HEK293 (cell line): Measurements from ENCODE around the gene TCERG1L.

Experiments
- CTCF ChIA-PET: fragments of 350-600 bp; formaldehyde crosslinking; extraction: SDS; loops from one replicate; lab custom pipeline; 2021; ENCODE audit warnings: antibody characterized with exemption; lab: Yijun Ruan, JAX
- POLR2A ChIA-PET: fragments of 300-600 bp; formaldehyde crosslinking; extraction: SDS; loops from one replicate; lab custom pipeline; 2020; ENCODE audit warnings: antibody characterized with exemption, inconsistent platforms; lab: Yijun Ruan, JAX
- H3K27ac ChIP-seq: fragments of 200-500 bp; sonication (Bioruptor generic); 2 replicates; pipeline ENCODE4 v1.5.1; 2014; ENCODE audit warnings: low read depth, low read length, control low read depth, inconsistent platforms; ENCODE audit errors: extremely low read depth
- H3K36me3 ChIP-seq, 2 experiments: fragments of 200-500 bp in 1 of 2; sonication (Bioruptor generic) in 1 of 2; 1 replicate in 1 of 2; 2 replicates in 1 of 2; pipeline ENCODE4 v1.5.1; 2014 to 2017; ENCODE audit warnings: inconsistent platforms in 2 of 2, low read length in 2 of 2; ENCODE audit not compliant: control insufficient read depth in 2 of 2, insufficient read depth in 1 of 2
- H3K4me1 ChIP-seq: fragments of 200-500 bp; sonication (Bioruptor generic); 2 replicates; pipeline ENCODE4 v1.5.1; 2014; ENCODE audit warnings: mild to moderate bottlenecking, low read length, inconsistent platforms; ENCODE audit not compliant: control insufficient read depth, insufficient read depth
- H3K4me3 ChIP-seq: 2 replicates; pipeline ENCODE4 v1.5.1; 2011; ENCODE audit warnings: low read depth, mild to moderate bottlenecking, control low read depth, low read length, moderate library complexity
- H3K9me3 ChIP-seq: fragments of 200-500 bp; sonication (Bioruptor generic); 2 replicates; pipeline ENCODE4 v1.5.1; 2014; ENCODE audit warnings: low read depth, low read length, inconsistent platforms; ENCODE audit not compliant: control insufficient read depth, insufficient read depth
- GFI1B ChIP-seq: fragments of 450-650 bp; formaldehyde crosslinking; IDR thresholded peaks from 2 replicates; pipeline ENCODE4 v1.5.1; 2016; ENCODE audit warnings: missing biosample characterization, missing genetic modification characterization
- OSR2 ChIP-seq: fragments of 450-650 bp; formaldehyde crosslinking; IDR thresholded peaks from 2 replicates; pipeline ENCODE4 v1.5.1; 2016; ENCODE audit warnings: missing biosample characterization, missing genetic modification characterization
- RBAK ChIP-seq: fragments of 450-650 bp; formaldehyde crosslinking; IDR thresholded peaks from 2 replicates; pipeline ENCODE4 v1.5.1; 2016; ENCODE audit warnings: missing biosample characterization, missing genetic modification characterization
- SCRT2 ChIP-seq: fragments of 450-650 bp; formaldehyde crosslinking; IDR thresholded peaks from 2 replicates; pipeline ENCODE4 v1.5.1; 2016; ENCODE audit warnings: missing biosample characterization, missing genetic modification characterization
- SP2 ChIP-seq: fragments of 450-650 bp; formaldehyde crosslinking; IDR thresholded peaks from 2 replicates; pipeline ENCODE4 v1.5.1; 2016; ENCODE audit warnings: missing biosample characterization, missing genetic modification characterization
- SP7 ChIP-seq: fragments of 450-650 bp; formaldehyde crosslinking; IDR thresholded peaks from 2 replicates; pipeline ENCODE4 v1.5.1; 2016; ENCODE audit warnings: missing biosample characterization, missing genetic modification characterization
- ZBTB1 ChIP-seq: fragments of 450-650 bp; formaldehyde crosslinking; IDR thresholded peaks from 2 replicates; pipeline ENCODE4 v1.5.1; 2016; ENCODE audit warnings: missing biosample characterization, missing genetic modification characterization
- ZBTB17 ChIP-seq: fragments of 450-650 bp; formaldehyde crosslinking; IDR thresholded peaks from 2 replicates; pipeline ENCODE4 v1.5.1; 2016; ENCODE audit warnings: missing biosample characterization, missing genetic modification characterization
- ZBTB44 ChIP-seq: fragments of 450-650 bp; IDR thresholded peaks from 2 replicates; pipeline ENCODE4 v1.5.1; 2018; ENCODE audit warnings: missing biosample characterization, mild to moderate bottlenecking, missing genetic modification characterization
- ZBTB7A ChIP-seq: fragments of 450-650 bp; formaldehyde crosslinking; IDR thresholded peaks from 2 replicates; pipeline ENCODE4 v1.5.1; 2016; ENCODE audit warnings: low read depth, missing biosample characterization, missing genetic modification characterization
- ZFP69B ChIP-seq: fragments of 450-650 bp; formaldehyde crosslinking; IDR thresholded peaks from 2 replicates; pipeline ENCODE4 v1.5.1; 2016; ENCODE audit warnings: missing biosample characterization, missing genetic modification characterization
- ZNF146 ChIP-seq: fragments of 450-650 bp; formaldehyde crosslinking; IDR thresholded peaks from 2 replicates; pipeline ENCODE4 v1.5.1; 2016; ENCODE audit warnings: missing biosample characterization, missing genetic modification characterization
- ZNF221 ChIP-seq: fragments of 450-650 bp; formaldehyde crosslinking; IDR thresholded peaks from 2 replicates; pipeline ENCODE4 v1.5.1; 2017; ENCODE audit warnings: missing biosample characterization, missing genetic modification characterization, borderline replicate concordance
- ZNF423 ChIP-seq: fragments of 450-650 bp; formaldehyde crosslinking; IDR thresholded peaks from 2 replicates; pipeline ENCODE4 v1.5.1; 2016; ENCODE audit warnings: missing biosample characterization, missing genetic modification characterization
- ZNF518A ChIP-seq: fragments of 450-650 bp; formaldehyde crosslinking; conservative IDR thresholded peaks from 2 replicates; pipeline ENCODE4 v1.5.1; 2016; ENCODE audit warnings: low read depth, missing biosample characterization, missing genetic modification characterization
- ZNF530 ChIP-seq: fragments of 450-650 bp; formaldehyde crosslinking; IDR thresholded peaks from 2 replicates; pipeline ENCODE4 v1.5.1; 2016; ENCODE audit warnings: low read depth, missing biosample characterization, missing genetic modification characterization
- ZNF548 ChIP-seq: fragments of 450-650 bp; formaldehyde crosslinking; IDR thresholded peaks from 2 replicates; pipeline ENCODE4 v1.5.1; 2016; ENCODE audit warnings: missing biosample characterization, missing genetic modification characterization
- ZNF561 ChIP-seq: fragments of 450-650 bp; IDR thresholded peaks from 2 replicates; pipeline ENCODE4 v1.5.1; 2018; ENCODE audit warnings: missing biosample characterization, missing genetic modification characterization, borderline replicate concordance
- ZNF596 ChIP-seq: fragments of 450-650 bp; IDR thresholded peaks from 2 replicates; pipeline ENCODE4 v1.5.0; 2018; ENCODE audit warnings: missing biosample characterization, mild to moderate bottlenecking, missing genetic modification characterization, moderate library complexity
- ZNF830 ChIP-seq: fragments of 450-650 bp; IDR thresholded peaks from 2 replicates; pipeline ENCODE4 v1.5.0; 2018; ENCODE audit warnings: missing biosample characterization, missing genetic modification characterization, low read depth, mild to moderate bottlenecking, moderate library complexity
- ZNF843 ChIP-seq: fragments of 450-650 bp; formaldehyde crosslinking; IDR thresholded peaks from 2 replicates; pipeline ENCODE4 v1.5.1; 2016; ENCODE audit warnings: missing biosample characterization, missing genetic modification characterization

TCERG1L gene

GRCh38 chr10:131224106-131224505, 87.4 kb downstream of the TCERG1L start:
- POLR2A ChIA-PET: no interaction called here
- H3K9me3 ChIP-seq: no peaks in the 10 kb centered on the region; the same call in 1 of the 2 replicates

GRCh38 chr10:131223422-131223821, 88.1 kb downstream of the TCERG1L start:
- H3K27ac ChIP-seq: no peak overlapping the region
- H3K36me3 ChIP-seq: no peaks in the 10 kb centered on the region
- ChIA-PET POLR2A (no interaction called here), CTCF (no interaction called here)
- H3K4me3 ChIP-seq: no peak overlapping the region
- no peak for TF ChIP-seq GFI1B (tag by site-specific recombination)
- no peak for TF ChIP-seq ZFP69B
- TF ChIP-seq ZBTB7A (tag by site-specific recombination): no peak
- no peak for TF ChIP-seq ZNF146 (tag by site-specific recombination)
- TF ChIP-seq ZNF548 (tag by site-specific recombination): no peak
- TF ChIP-seq OSR2: no peak
- H3K4me1 ChIP-seq: no peaks in the 10 kb centered on the region
- H3K9me3 ChIP-seq: no peaks in the 10 kb centered on the region

More at GRCh38 chr10:131224106-131224505, 87.4 kb downstream of the TCERG1L start:
- CTCF ChIA-PET: no interaction called here
- TF ChIP-seq ZNF843 (tag by site-specific recombination): no peak
- no peak for TF ChIP-seq ZNF530
- TF ChIP-seq ZNF830 (tag by site-specific recombination): no peak
- TF ChIP-seq SP2 (tag by site-specific recombination): no peak
- Histone ChIP-seq H3K4me1 (no peaks in the 10 kb centered on the region), H3K27ac (no peak overlapping the region), H3K4me3 (no peak overlapping the region), H3K36me3 (no peaks in the 10 kb centered on the region)

GRCh38 chr10:131222986-131223385, 88.5 kb downstream of the TCERG1L start:
- Histone ChIP-seq H3K4me3 (no peak overlapping the region), H3K27ac (no peak overlapping the region), H3K36me3 (no peaks in the 10 kb centered on the region), H3K4me1 (no peaks in the 10 kb centered on the region), H3K9me3 (no peaks in the 10 kb centered on the region)
- ChIA-PET CTCF (no interaction called here), POLR2A (no interaction called here)
- TF ChIP-seq ZNF561 (tag by site-specific recombination) (no peak), ZNF518A (tag by site-specific recombination) (no peak), SP7 (tag by site-specific recombination) (no peak), RBAK (tag by site-specific recombination) (no peak)

- Histone ChIP-seq H3K4me3 (no peak overlapping the region), H3K9me3 (no peaks in the 10 kb centered on the region), H3K36me3 (no peaks in the 10 kb centered on the region), H3K4me1 (no peaks in the 10 kb centered on the region), H3K27ac (no peak overlapping the region)
- ChIA-PET POLR2A (no interaction called here), CTCF (no interaction called here)
- TF ChIP-seq ZNF423 (tag by site-specific recombination) (no peak), ZNF221 (tag by site-specific recombination) (no peak), ZBTB44 (tag by site-specific recombination) (no peak), ZBTB17 (tag by site-specific recombination) (no peak), SCRT2 (tag by site-specific recombination) (no peak), ZNF596 (tag by site-specific recombination) (no peak), ZBTB1 (tag by site-specific recombination) (no peak)
Measured at GRCh38 chr10:131221632-131222277, 89.8 kb downstream of the TCERG1L start.
